ENCODE measurements around the gene PIP5K1B. TPM values are rescaled to one million over a fixed set of nuclear protein-coding genes. Genes with fewer than 3 reads are reported as not detected.

The PIP5K1B gene
- total and polyA plus RNA-seq, 2 of the 13 experiments (the other 11 are each of a cell fraction or from before 2014, with no cell fraction given) = 15.8 to 17.5 TPM

DNA sequence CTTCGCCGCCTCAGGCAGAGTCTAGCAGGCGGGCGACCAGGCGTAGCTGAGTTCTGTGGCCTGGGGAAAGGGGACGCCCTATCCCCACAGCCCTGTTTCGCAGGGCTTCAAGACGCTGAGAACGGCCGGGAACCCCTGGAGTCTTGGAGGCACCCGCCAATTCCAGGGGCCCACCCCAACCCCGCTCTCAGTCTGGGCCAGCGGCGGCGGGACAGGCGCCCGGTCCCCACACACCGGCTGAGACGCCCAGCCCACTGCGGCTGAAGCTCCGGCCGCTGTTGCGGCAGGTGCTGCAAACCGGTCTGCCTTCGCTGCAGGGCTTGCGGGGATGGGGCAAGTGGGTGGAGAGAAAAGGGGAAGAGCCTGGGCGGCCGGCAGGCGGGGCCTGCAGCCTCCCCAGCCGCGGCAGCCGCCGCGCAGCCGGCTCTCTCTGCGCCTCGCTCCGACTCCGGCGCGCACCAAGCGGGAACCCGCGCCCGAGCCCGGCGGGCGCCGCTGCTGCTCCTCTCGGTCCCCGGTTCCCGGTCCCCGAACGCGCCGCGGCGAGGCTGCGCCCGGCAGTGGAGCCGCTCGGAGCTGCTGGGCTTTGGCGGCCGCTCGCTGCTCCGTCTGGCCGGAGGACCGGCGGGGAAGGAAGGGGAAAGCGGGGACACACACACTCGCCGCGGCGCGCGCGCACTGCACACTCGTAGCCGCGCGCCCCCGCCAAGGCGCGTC is at the start of gene PIP5K1B (continued):
- TF ChIP-seq, protein P1, sequence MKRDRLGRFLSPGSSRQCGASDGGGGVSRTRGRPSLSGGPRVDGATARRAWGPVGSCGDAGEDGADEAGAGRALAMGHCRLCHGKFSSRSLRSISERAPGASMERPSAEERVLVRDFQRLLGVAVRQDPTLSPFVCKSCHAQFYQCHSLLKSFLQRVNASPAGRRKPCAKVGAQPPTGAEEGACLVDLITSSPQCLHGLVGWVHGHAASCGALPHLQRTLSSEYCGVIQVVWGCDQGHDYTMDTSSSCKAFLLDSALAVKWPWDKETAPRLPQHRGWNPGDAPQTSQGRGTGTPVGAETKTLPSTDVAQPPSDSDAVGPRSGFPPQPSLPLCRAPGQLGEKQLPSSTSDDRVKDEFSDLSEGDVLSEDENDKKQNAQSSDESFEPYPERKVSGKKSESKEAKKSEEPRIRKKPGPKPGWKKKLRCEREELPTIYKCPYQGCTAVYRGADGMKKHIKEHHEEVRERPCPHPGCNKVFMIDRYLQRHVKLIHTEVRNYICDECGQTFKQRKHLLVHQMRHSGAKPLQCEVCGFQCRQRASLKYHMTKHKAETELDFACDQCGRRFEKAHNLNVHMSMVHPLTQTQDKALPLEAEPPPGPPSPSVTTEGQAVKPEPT (CRISPR knock-in tag; IDR thresholded peaks at IDR 0.05; ENCODE audit: low read depth) = no peak
- TF ChIP-seq, protein P2, sequence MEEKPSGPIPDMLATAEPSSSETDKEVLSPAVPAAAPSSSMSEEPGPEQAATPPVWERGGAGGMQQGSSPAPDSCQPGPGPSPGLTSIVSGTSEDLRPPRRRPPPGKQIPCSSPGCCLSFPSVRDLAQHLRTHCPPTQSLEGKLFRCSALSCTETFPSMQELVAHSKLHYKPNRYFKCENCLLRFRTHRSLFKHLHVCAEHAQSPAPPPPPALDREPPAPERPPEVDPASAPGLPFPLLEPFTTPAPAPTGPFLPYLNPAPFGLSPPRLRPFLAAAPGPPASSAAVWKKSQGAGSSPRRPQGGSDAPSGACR (CRISPR knock-in tag; IDR thresholded peaks at IDR 0.05) = no peak
- TF ChIP-seq ZNF629 (CRISPR knock-in tag; conservative IDR thresholded peaks at IDR 0.05) = 0 out of 2 replicates have a peak, but pooled peaks have one; percentile 10
- TF ChIP-seq TARDBP (CRISPR knock-in tag; IDR thresholded peaks at IDR 0.05) = 0 out of 2 replicates have a peak, but pooled peaks have one; percentile 54
- TF ChIP-seq, protein P3, sequence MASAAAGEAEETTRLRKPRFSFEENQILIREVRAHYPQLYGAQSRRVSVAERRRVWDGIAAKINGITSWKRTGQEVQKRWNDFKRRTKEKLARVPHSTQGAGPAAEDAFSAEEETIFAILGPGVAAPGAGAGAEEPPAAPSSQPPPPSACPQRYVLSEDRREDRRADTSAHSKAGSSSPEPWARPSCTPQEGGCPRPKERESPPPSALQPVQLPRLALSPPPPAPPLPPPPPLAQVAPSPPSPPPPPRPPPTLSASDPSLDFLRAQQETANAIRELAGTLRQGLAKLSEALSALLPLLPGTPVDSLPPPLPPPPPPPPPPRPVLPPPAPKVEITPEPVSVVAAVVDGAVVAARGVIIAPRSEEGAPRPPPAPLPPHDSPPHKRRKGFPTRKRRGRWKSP (CRISPR knock-in tag; IDR thresholded peaks at IDR 0.05) = peak; percentile 60; the same call in 1 of the 2 replicates
- no peak for TF ChIP-seq HNRNPUL1 (IDR thresholded peaks at IDR 0.05; ENCODE audit: low read depth, low read length)
- TF ChIP-seq THAP11 (CRISPR knock-in tag; IDR thresholded peaks at IDR 0.05) = no peak
- peak; percentile 72 for TF ChIP-seq ZFX (CRISPR knock-in tag; IDR thresholded peaks at IDR 0.05; ENCODE audit: low read depth)
- no peak for TF ChIP-seq TEAD2 (CRISPR knock-in tag; IDR thresholded peaks at IDR 0.05)
- peak; percentile 20 for TF ChIP-seq TAF15 (IDR thresholded peaks at IDR 0.05; ENCODE audit: low read depth, low read length, poor library complexity, severe bottlenecking)
- no peak for TF ChIP-seq ZMYM2 (CRISPR knock-in tag; IDR thresholded peaks at IDR 0.05)
- 0 out of 2 replicates have a peak, but pooled peaks have one; percentile 42 for TF ChIP-seq ARNTL (CRISPR knock-in tag; IDR thresholded peaks at IDR 0.05)
- peak; percentile 55; the same call in 1 of the 2 replicates for TF ChIP-seq KDM3A (CRISPR knock-in tag; IDR thresholded peaks at IDR 0.05; ENCODE audit: low read depth)
- no peak for TF ChIP-seq TRIM24 (CRISPR knock-in tag; IDR thresholded peaks at IDR 0.05)
- TF ChIP-seq, protein P4, sequence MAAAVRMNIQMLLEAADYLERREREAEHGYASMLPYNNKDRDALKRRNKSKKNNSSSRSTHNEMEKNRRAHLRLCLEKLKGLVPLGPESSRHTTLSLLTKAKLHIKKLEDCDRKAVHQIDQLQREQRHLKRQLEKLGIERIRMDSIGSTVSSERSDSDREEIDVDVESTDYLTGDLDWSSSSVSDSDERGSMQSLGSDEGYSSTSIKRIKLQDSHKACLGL (CRISPR knock-in tag; IDR thresholded peaks at IDR 0.05) = peak; percentile 44; the same call in 1 of the 2 replicates
- TF ChIP-seq ASH2L (IDR thresholded peaks at IDR 0.05; ENCODE audit: insufficient read length, low read depth, low read length) = peak; percentile 32
- no peak for TF ChIP-seq ZKSCAN5 (CRISPR knock-in tag; IDR thresholded peaks at IDR 0.05)
- no peak for TF ChIP-seq ZNF703 (CRISPR knock-in tag; IDR thresholded peaks at IDR 0.05; ENCODE audit: borderline replicate concordance)
- TF ChIP-seq SNAPC2 (CRISPR knock-in tag; IDR thresholded peaks at IDR 0.05) = peak; percentile 76; the same call in 1 of the 2 replicates
- TF ChIP-seq, protein P5, sequence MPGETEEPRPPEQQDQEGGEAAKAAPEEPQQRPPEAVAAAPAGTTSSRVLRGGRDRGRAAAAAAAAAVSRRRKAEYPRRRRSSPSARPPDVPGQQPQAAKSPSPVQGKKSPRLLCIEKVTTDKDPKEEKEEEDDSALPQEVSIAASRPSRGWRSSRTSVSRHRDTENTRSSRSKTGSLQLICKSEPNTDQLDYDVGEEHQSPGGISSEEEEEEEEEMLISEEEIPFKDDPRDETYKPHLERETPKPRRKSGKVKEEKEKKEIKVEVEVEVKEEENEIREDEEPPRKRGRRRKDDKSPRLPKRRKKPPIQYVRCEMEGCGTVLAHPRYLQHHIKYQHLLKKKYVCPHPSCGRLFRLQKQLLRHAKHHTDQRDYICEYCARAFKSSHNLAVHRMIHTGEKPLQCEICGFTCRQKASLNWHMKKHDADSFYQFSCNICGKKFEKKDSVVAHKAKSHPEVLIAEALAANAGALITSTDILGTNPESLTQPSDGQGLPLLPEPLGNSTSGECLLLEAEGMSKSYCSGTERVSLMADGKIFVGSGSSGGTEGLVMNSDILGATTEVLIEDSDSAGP (CRISPR knock-in tag; IDR thresholded peaks at IDR 0.05; ENCODE audit: borderline replicate concordance) = peak; percentile 66; the same call in 1 of the 2 replicates
- TF ChIP-seq ZNF879 (CRISPR knock-in tag; IDR thresholded peaks at IDR 0.05) = no peak
- TF ChIP-seq, protein P6, sequence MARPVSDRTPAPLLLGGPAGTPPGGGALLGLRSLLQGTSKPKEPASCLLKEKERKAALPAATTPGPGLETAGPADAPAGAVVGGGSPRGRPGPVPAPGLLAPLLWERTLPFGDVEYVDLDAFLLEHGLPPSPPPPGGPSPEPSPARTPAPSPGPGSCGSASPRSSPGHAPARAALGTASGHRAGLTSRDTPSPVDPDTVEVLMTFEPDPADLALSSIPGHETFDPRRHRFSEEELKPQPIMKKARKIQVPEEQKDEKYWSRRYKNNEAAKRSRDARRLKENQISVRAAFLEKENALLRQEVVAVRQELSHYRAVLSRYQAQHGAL (CRISPR knock-in tag; IDR thresholded peaks at IDR 0.05; ENCODE audit: not compliant biosample characterization) = peak; percentile 31
- peak; percentile 68; the same call in 1 of the 2 replicates for TF ChIP-seq ZSCAN12 (CRISPR knock-in tag; IDR thresholded peaks at IDR 0.05)
